ENCODE measurements around the gene HOXD9. TPM values are rescaled to one million over a fixed set of nuclear protein-coding genes. Genes with fewer than 3 reads are reported as not detected.

HOXD9 gene
- total and polyA plus RNA-seq, 2 of the 8 experiments (the other 6 are each of a cell fraction or from before 2014, with no cell fraction given) = not detected

- TF ChIP-seq PHF8 (conservative IDR thresholded peaks at IDR 0.05; ENCODE audit: low read depth, low read length) = no peak
- no peak for TF ChIP-seq BCL11A (IDR thresholded peaks at IDR 0.05; ENCODE audit: low read depth in 2 of 2, low read length in 2 of 2)
- TF ChIP-seq POLR2A (IDR thresholded peaks at IDR 0.05; ENCODE audit: control extremely low read depth in 1 of 2, low read depth in 2 of 2, low read length in 2 of 2) = no peak
- no peak for TF ChIP-seq SIRT6 (IDR thresholded peaks at IDR 0.05; ENCODE audit: low read length)
Measured at GRCh38 chr2:176142281-176142680, 19.8 kb downstream of the HOXD9 start (continued).
